HG03045 (cell line): ENCODE results near the gene BBS4.
"Not testable (repeated sequence)": the region's sequence is repeated elsewhere in the genome, so short reads cannot be mapped to it uniquely, and the experiment has no call there.

Source experiments
- ATAC-seq: cut with Tn5 transposase; IDR thresholded peaks from one replicate; pipeline ENCODE4 v1.9.1; 2021; ENCODE audit warnings: mild to moderate bottlenecking, moderate library complexity; ENCODE audit not compliant: unreplicated experiment

The BBS4 gene

DNA sequence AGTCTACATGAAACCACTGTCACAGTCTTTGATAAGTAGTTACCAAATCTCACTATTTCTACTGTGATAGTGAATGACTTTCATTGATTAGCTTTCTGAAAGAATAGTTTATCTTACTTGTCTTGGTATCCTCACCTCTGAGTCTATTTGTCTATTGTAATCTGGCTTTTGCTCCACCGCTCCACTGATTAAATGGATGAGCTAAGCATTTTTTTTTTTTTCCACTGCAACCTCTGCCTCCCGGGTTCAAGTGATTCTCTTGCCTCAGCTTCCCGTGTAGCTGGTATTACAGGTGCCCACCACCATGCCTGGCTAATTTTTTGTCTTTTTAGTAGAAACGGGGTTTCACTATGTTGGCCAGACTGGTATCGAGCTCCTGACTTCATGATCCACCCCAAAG lies 12.9 kb downstream of the BBS4 start:
- no peak for ATAC-seq

DNA sequence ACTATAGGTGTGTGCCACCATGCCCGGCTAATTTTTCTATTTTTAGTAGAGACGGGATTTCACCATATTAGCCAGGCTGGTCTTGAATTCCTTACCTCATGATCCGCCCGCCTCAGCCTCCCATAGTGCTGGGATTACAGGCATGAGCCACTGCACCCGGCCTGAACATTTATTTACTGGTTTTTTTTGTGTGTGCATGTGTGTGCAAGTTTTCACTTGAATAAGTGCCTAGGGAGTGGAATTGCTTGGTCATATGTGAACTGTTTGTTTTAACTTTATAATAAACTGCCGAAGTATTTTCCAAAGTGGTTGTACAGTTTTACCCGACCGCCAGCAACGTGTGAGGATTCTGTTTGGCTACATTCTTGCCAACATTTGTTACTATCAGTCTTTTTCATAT lies 14.1 kb downstream of the BBS4 start:
- ATAC-seq: no peak

DNA sequence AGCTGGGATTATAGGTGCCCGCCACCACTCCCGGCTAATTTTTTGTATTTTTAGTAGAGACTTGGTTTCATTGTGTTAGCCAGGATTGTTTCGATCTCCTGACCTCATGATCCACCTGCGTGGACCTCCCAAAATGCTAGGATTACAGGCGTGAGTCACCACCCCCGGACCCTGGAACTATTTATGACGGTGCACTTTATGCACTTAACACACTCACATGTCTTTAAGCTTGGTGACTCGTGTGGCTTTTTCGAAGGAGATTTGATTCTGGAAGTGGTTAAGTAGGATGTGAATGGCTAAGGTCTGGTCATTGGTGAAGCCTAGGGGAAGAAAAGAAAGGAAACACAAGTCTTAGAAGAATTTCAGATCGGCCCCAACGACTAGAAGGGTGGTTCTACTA lies 20.3 kb downstream of the BBS4 start:
- ATAC-seq: no peak

DNA sequence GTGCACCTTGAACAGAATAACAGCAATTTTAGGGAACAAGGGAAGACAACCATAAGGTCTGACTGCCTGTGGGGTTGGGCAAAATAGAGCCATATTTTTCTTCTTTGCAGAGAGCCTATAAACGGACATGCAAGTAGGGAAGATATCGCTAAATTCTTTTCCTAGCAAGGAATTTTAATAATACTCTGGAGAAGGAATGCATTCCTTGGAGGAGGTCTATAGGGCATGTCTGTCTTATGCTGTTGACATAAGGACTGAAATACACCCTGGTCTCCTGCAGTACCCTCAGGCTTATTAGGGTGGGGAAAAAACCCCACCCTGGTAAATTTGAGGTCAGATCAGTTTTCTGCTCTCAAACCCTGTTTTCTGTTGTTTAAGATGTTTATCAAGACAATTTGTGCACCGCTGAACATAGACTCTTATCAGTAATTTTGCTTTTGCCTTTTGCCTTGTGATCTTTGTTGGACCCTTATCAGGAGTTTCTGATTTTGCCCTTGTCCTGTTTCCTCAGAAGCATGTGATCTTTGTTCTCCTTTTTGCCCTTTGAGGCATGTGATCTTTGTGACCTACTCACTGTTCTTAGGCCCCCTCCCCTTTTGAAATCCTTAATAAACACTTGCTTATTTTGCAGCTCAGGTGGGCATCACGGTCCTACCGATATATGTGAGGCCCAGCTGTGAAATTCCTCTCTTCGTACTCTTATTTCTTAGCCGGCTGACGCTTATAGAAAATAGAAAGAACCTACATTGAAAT lies 22.7 kb downstream of the BBS4 start:
- ATAC-seq: not testable (repeated sequence)

DNA sequence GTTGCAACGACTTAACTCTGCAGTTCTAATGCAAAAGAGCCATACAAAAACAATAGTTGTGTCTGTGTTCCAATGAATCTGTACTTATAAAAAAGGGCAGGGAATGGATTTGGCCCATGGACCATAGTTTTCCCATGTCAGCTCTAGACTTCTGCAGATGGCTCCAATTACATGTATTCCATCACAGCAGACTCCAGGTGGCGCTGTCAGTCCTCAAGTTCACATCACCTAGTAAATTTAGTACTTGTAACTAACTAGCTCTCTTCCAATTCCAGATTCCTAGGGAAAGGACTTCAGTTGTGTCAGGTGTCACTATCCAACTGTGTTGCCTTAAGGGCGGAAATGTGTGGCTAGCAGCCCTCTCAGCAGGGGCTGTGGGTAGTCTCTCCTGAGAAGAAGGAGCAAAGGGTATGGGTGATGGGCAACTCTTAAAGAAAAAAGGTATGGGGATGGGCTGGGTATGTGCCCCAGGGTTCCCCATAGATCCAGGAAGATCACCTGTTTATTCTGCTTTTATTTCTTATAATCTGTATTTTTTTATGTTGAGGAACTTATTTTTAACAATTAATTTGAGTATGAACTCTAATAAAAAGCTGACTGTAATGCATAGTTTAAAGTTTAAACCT lies 36.2 kb downstream of the BBS4 start:
- ATAC-seq: no peak

DNA sequence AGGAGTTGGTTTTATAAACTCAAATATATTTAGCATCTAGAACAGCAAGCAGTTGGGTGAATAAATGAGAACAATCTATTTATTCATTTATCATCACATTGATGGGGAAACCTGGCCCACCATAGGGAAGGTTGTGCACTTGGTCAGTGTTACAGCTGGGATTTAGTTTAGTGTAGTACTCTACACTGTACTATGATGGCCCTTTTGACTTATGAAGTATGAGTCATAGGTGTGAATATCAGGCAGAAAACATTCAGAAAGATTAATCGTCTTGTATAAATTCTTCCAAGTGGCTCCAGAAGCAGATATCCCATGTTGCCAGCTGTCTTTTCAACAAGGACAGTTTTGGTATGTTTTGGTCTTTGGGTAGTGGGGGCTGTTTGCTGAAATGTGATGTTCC lies 38.0 kb downstream of the BBS4 start:
- ATAC-seq: no peak

DNA sequence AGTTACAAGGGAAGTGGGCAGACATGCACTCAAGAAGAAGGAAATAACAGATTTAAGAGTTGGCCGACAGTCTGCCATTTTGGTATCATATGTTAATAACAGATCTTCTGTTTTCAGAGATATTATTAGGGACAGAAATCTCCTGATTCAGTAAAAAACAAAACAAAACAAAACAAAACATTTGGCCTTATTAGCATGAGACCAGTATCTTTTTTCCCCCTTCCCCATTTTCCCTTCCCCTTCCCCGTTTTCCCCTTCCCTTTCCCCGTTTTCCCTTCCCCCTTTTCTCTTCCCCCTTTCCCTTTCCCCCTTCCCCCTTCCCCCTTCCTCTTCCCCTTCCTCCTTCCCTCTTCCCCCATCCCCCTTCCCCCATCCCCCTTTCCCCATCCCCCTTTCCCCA lies 39.4 kb downstream of the BBS4 start:
- ATAC-seq: no peak

DNA sequence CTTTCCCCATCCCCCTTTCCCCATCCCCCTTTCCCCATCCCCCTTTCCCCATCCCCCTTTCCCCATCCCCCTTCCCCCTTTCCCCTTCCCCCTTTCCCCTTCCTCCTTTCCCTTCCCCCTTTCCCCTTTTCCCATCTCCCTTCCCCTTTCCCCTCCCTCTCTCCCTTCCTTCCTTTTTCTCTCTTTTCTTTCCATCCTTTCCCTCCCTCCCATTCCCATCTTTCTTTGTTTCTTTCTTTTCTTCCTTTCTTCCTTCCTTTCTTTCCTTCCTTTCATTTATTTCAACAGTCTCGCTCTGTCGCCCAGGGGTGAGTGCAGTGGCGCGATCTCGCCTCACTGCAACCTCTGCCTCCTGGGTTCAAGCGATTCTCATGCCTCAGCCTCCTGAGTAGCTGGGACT lies 39.8 kb downstream of the BBS4 start:
- not testable (repeated sequence) for ATAC-seq

DNA sequence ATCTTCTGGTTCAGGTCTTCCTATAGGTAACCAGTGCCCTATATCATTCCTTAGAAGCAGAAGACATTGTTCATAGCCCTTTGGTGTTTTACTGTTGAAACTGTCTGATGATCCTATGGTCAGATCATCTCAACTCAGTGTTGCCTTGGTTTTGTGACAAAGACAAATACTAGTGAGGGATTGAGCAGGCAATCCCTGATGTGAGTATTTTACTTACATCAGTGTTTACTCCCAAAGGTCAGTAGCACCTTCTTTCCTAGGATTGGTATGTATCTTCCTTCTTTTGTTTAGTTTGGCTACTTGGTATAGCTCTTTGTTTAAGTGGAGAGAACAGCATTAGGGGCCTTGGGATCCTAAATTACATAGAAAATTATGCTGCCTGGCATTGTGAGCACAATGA lies 41.1 kb downstream of the BBS4 start:
- ATAC-seq: no peak

DNA sequence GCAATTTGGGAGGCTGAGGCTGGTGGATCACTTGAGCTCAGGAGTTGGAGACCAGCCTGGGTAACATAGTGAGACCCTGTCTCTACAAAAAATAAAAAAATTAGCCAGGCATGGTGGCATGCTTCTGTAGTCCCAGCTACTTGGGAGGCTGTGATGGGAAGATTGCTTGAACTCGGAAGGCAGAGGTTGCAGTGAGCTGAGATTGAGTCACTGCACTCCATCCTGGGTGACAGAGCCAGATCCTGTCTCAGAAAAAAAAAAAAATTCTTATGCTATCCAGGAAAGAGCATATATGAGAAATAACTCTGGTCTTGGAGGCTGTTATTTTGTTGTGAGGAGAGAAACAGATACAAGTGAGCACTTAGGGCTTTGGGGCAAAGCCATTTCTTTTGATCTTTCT lies 42.2 kb downstream of the BBS4 start:
- not testable (repeated sequence) for ATAC-seq

DNA sequence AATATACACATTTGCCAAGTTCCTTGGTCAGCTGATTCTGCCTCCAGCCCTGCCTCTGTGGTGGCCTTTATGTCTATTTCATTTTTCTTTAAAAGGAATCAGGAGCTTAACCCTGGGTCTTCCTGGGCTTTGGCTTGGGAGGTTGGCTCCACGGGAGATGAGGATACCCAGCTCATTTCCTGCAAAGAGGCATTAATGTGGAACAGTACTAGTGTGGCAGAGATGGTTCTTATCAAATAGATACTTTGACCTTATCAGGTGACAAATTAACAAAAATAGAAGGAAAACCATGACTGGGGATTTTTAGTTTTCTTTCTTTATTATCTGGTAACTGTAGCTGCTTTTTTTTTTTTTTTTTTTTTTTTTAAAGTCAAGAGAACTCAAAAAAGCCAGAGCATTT lies 42.8 kb downstream of the BBS4 start:
- no peak for ATAC-seq

DNA sequence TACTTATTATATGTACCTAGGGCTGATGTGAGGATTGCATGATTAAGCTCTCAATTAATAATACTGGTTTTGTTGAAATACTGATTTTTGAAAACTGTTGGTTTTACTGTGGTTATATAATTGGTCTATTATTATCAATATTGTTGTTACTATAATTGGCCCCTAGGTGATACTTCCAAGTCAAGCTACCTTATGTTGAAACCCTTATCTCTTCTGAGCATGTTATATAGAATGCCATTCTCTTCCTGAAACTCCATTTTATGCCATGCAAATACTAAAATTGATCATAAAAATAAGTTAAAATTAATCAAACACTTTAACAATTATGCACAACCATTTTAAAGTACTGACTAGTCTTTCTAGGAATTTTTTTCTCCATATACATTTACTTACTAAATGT lies 46.1 kb downstream of the BBS4 start:
- ATAC-seq: no peak

DNA sequence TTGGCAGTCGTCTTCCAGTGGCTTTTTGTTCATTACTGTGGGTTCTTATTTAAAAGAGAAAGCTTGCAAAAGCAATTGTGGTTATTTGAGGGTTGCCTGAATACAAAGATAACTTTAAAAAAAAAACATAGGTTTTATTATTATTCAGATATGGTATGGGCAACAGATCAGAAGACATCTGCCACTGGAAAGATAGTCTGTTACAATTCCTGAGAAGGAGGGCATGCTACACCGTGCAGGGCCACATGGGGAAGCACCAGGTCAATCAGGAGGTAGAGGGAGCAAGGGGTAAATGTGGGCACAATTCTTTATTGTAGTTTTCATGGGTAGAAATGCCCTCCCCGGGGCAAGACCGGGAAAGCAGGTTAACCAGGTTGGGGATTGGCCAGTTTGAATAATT lies 46.5 kb downstream of the BBS4 start:
- no peak for ATAC-seq

DNA sequence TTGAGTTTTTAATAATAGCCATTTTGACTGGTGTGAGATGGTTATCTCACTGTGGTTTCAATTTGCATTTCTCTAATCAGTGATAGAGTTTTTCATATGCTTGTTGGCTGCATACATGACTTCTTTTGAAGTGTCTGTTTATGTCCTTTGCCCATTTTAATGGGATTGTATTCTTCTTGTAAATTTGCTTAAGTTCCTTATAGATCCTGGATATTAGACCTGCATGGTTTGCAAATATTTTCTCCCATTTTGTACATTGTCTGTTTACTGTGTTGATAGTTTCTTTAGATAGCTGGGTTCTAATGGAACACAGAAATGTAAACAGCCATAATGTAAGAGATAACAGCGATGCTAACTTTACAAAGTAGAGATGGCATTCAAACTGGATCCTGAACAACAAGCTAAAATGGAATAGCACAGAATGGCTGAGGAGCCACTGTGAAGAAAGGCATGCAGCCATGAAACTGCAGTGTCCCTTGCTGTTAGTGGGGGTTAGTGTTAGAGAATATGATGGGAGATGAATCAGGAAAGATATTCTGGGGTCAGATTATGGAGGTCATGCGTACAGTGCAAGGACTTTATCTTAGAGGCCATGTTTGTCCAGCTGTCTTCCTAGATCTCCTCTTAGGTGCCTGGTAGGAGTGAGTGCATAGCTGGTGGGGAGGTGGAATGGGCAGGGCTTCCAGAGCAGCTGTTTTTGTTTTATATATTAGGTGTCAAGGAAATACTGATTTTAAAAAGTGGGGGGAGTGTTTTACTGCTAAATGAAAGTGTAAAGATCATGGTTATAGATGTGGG lies 48.1 kb downstream of the BBS4 start:
- no peak for ATAC-seq

DNA sequence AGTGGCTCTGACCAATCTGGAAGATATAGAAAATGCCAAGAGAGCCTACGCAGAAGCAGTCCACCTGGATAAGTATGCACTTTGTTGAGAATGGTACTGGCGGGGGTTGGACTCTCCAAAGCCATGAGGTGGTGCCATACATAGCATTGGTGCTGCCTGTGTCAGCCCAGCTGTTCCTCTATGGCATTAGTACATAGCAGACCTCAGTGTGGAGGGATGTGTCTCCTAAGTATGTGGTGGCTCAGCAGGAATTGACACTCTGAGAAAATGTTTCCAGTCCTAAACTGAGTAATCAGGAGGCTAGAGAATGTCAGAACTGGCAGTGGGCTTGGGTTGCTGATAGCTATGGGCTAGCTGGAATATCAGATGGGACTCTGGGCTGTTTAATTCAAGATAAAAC lies 49.1 kb downstream of the BBS4 start:
- no peak for ATAC-seq

DNA sequence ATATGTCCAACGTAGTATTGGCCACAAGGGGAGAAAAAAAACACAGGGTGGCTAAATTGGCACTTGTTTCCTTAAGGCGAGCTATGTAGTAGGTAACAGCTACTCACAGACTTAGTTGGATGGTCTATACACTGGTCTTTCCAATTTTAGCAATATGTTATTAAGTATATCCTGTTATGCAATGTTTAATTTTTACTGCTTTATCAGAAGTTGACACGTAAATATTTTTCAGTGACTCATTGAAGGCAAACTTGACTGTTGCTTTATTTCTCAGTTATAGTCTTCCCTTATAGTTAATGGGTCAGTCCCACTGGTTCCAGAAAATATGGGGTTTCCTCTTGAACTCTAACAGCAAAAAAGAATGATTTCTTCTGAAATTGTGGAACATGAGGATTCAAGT lies 51.1 kb downstream of the BBS4 start:
- ATAC-seq: no peak

DNA sequence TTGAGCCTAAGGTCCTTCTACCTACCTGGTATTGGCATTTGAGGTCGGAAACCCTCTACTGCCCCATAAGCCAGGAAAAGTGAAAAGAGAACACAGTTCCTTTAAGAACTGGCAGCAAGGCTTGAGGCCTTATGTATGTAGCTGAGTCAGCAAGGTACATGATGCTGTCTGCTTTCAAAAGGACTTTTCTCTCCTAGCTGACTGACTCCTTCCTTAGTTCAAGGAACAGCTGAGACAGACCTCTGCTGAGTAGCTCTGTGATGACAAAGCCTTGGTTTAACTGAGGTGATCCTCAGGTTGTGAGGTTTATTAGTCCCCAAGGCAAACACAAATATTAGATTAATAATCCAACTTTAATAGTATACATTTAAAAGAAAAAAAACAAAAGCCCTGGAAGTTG lies 51.7 kb downstream of the BBS4 start:
- no peak for ATAC-seq

DNA sequence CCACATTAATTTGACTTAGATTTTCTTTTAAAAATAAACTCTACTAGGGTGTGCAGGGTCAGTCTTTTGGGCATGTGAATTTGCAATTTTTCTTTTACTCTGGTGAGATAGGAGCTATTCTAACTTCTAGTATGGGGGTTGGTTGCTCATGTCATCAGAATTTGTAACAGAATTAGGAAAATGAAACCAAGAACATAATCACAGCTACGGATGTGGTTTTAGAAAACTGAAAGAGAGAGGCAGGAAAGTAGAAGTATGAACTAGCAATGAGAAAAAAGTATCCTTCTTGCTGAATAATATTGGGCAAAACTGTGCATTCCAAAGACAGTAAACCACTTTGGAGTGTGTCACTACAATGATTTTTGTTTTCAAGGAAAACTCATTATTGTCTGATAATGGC lies 54.2 kb downstream of the BBS4 start:
- no peak for ATAC-seq

DNA sequence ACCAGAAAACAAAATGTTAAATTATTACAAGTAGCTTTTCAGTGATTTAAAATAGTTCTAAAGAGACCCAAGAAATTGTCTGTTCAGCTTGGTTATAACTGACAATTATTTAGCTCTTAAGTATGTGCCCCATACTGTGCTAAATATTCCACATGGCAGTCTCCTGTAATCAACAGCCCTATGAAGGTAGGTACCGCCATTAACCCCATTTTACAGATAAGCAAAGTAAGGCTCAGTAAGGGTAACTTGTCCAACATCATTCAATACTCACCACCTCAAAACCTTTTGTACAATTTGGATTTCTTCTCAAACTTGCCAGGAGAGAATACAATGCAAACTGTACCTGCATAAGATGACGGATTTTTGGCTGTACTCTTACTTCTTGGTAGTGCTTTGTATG lies 63.7 kb downstream of the BBS4 start:
- no peak for ATAC-seq

DNA sequence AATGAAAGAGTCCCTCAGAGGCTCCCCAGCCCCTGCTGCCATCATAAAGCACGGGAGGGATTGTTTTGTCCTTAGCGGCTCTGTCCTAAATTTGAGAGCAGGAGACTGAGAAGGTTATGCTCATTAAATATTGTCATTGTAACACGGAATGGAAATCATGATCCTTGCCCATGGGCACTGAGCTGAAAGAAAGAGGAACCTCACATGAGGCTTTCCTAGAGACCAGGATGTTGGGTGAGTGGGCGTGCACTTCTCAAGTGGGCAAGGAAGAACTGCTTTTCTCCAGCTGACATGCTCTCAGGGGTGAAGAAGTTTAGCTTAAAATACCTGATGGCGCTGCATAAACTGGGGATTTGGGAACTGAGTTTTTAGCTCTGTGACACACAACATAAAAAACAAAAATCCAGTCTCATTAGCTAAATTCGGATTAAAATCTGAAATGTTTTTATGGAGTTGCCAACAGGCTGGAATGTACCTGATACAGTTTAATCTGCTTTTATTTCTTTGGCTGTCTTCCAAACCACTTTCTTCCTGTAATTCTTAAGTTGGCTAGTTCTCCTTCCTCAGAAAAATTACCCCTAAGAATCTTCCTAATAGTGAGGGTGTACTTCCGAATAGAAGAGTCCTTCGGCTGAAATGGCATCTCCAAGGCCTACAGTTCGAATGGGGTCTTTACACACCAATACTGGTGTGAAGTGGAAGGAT lies 65.9 kb downstream of the BBS4 start:
- ATAC-seq: no peak

DNA sequence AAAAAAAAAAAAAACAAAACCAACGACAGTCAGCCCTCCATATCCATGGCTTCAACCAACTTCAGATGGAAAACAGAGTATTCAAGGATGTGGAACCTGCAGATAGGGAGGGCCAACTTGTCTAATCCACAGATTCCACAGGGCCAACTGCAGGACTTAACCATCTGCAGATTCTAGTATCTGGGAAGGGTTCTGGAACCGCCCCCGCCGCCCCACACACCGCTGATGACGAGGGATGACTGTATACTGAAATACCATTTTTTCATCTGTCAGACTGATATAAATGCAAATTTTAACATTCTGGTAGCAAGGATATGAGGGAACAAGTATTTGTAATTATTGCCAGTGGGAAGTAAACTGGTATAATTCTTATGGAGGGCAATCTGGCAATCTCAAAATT lies 68.1 kb downstream of the BBS4 start:
- ATAC-seq: no peak

DNA sequence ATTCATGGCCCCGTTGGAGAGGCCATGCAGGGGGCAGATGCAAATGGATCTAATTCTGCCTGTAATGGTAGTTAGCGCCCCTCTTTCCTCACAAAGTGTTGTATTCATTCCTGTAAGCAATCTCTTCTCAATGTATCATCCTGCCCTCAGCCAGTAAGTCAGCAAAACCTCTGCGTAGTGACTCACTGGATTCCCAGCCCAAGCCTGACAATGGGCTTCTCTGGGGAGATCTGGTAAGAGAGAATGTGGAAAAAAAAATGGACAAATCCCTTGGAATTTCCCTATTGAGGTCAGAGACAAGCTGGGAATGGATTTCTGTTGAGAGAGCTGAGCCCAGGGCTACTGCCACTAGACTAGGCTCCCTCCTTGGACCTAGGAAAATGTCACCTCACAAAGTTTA lies 72.2 kb downstream of the BBS4 start:
- ATAC-seq: no peak
